ENCODE results near the gene TRERF1.

Gene TRERF1

DNA sequence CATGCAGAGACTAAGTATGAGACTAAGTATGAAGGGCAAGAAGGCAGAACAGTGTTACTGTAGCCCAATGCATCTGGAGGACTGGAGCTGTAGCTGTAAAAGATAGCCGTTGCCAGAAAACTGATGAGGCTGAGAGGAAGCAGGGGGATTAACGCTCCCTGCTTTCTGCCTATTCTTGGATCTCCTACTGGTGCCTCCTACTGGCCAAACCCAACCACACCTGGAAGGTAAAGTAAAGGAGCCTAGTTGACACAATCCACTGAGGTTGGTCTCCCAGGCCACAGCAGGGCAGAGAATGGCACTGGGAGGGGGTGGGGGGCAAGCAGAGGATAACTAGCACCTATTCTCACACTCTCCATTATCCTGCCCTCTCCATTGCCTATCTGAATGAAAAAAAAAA is 129.1 kb downstream of the TRERF1 start:
- TF ChIP-seq CTCF (IDR thresholded peaks at IDR 0.05): no peak
- H3K36me3 ChIP-seq: no peaks in the 10 kb centered on the region
- DNase-seq: no peak
- no peaks in the 10 kb centered on the region for H3K9me3 ChIP-seq
- intact Hi-C loops (cut with DNase I; ENCODE audit: low total_unique reads): no loop called here
- H3K27me3 ChIP-seq: no peaks in the 10 kb centered on the region
- H3K4me1 ChIP-seq: no peaks in the 10 kb centered on the region
- no peak overlapping the region for H3K27ac ChIP-seq
- H3K4me3 ChIP-seq: no peak overlapping the region

DNA sequence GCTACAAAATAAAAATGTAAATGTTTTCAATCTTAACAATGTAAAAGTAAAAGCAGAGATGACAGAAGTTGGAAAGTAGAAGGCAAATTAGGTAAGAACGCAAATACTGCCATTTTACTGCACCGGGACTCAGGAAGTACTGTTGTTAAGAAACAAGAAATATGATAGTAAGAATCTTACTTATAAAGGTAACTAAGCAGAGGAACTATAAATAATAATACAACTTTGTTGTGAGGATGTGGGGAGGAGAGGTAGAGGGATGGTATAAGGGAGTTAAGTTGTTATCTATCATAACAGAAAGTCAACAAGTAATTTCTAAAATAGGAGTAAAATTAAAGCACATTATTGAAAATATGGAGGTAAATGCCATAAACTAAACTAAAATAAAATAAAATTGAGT is 129.8 kb downstream of the TRERF1 start:
- Histone ChIP-seq H3K27me3 (no peaks in the 10 kb centered on the region), H3K9me3 (no peaks in the 10 kb centered on the region), H3K4me3 (no peak overlapping the region), H3K36me3 (no peaks in the 10 kb centered on the region), H3K4me1 (no peaks in the 10 kb centered on the region), H3K27ac (no peak overlapping the region)
- intact Hi-C loops (cut with DNase I; ENCODE audit: low total_unique reads): no loop called here
- DNase-seq: no peak
- TF ChIP-seq CTCF (IDR thresholded peaks at IDR 0.05): no peak

- Histone ChIP-seq H3K36me3 (no peaks in the 10 kb centered on the region), H3K4me3 (no peak overlapping the region), H3K27me3 (no peaks in the 10 kb centered on the region), H3K9me3 (no peaks in the 10 kb centered on the region), H3K4me1 (peaks cover 0 to 9% (median 0%) of the 10 kb centered on the region in 4 donors), H3K27ac (no peak overlapping the region)
- no peak for DNase-seq
- intact Hi-C loops (cut with DNase I; ENCODE audit: low total_unique reads): no loop called here
- no peak for TF ChIP-seq CTCF (IDR thresholded peaks at IDR 0.05)
These were observed 131.0 kb downstream of the TRERF1 start for GRCh38 chr6:42320762-42321161.

DNA sequence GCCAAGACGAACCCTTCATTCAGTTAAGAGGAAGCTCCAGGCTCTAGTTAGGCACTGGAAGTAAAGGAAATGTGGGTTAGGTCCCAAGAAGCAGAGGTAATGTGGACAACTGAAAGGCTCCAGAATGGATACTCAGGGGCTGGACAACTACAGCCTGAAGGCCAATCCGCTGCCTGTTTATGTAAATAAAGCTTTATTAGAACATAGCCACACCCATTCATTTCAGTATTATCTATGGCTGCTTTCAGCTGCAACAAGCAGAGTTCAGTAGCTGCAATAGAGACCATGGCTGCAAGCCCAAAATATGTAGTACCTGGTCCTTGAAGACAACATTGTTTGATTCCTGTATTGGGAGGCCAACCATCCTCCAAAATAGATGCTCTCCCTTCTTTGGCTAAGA is 133.2 kb downstream of the TRERF1 start:
- H3K9me3 ChIP-seq: no peaks in the 10 kb centered on the region
- peaks cover 0 to 21% (median 2%) of the 10 kb centered on the region in 4 donors for H3K4me1 ChIP-seq
- no peak for DNase-seq
- intact Hi-C loops (cut with DNase I; ENCODE audit: low total_unique reads): no loop called here
- no peak overlapping the region for H3K27ac ChIP-seq
- H3K36me3 ChIP-seq: no peaks in the 10 kb centered on the region
- H3K4me3 ChIP-seq: no peak overlapping the region
- TF ChIP-seq CTCF (IDR thresholded peaks at IDR 0.05): no peak
- H3K27me3 ChIP-seq: no peaks in the 10 kb centered on the region

DNA sequence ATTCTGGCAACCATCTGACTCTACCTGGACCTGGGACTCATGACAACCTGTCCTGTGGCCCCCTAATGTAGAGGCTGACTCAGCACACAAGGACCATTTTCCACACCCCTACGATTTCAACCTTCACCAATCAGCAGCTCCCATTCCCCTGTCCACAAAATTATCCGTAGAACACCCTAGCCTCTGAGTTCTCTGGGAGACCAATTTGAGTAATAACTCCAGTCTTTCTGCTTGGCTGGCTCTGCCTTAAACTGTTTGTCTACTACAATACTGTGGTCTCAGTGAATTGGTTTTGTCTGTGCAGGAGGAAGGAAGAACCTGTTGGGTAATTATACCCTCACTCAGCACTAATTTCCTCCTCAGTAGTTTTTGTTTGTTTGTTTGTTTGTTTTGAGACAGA is 134.7 kb downstream of the TRERF1 start:
- intact Hi-C loops (cut with DNase I; ENCODE audit: low total_unique reads): no loop called here
- H3K27me3 ChIP-seq: no peaks in the 10 kb centered on the region
- H3K4me1 ChIP-seq: peaks cover 0 to 21% (median 2%) of the 10 kb centered on the region in 4 donors
- H3K36me3 ChIP-seq: no peaks in the 10 kb centered on the region
- no peak overlapping the region for H3K27ac ChIP-seq
- TF ChIP-seq CTCF (IDR thresholded peaks at IDR 0.05): no peak
- H3K9me3 ChIP-seq: no peaks in the 10 kb centered on the region
- DNase-seq: no peak
- H3K4me3 ChIP-seq: no peak overlapping the region

Data from tibial artery (tissue), 4 donors.